Measurements from ENCODE around the gene CNTN4.
"Not testable (repeated sequence)": the region's sequence is repeated elsewhere in the genome, so short reads cannot be mapped to it uniquely, and the experiment has no call there.

Gene CNTN4

DNA sequence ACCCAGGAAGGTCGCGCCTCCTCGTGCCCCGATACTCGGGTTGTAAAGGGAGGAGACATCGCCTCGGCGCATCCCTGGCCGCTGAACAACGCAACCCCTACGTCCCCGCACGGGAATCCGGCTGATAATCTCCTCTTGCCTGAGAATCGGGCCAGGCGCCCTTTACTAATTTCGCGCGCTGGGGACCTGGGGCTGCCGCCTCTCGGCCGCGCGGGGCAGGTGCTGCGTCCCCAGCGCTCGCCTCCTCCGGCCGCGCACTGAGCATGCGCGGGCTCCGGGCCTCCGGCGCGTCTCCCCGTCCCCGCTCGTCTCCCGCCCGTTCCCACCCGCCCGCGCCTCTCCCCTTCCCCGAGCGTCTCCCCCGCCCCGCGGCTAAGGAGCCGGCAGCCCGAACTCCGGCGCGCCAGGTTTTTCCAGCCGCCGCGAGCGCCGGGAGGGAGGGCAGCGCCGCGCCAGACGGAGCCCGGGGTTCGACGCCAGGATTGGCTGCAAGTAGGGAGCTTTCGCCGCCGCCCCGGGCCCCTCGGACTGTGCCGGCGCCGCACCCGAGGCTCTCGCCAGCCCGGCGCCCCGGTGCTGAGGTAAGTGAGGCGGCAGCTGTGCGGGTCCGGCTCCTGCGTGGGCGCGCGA is at the start of gene CNTN4:
CNTN4 (plus strand) TSS at position 469 of the 630 bp plus-strand sequence.
- H3K27ac ChIP-seq: no peak within 1 kb of the TSS
- DNase-seq: no peak
- H3K36me3 ChIP-seq (replicated peaks): no peaks in the 10 kb centered on the region
- peak within 1 kb of the TSS; percentile 20 for H3K4me3 ChIP-seq (ENCODE audit: low read depth, low read length)
- TF ChIP-seq CTCF (IDR thresholded peaks at IDR 0.05; ENCODE audit: low read depth, low read length, missing control alignments): no peak
- H3K27me3 ChIP-seq (replicated peaks): peaks cover 20% of the 10 kb centered on the region
- in situ Hi-C loops (cut with HindIII; ENCODE audit: low pct_ligation_motif_present, low sequenced_read_pairs): no loop called here

- Histone ChIP-seq H3K4me3 (ENCODE audit: low read depth, low read length) (no peak overlapping the region), H3K36me3 (replicated peaks) (no peaks in the 10 kb centered on the region), H3K27me3 (replicated peaks) (no peaks in the 10 kb centered on the region), H3K27ac (no peak overlapping the region)
- no peak for TF ChIP-seq CTCF (IDR thresholded peaks at IDR 0.05; ENCODE audit: low read depth, low read length, missing control alignments)
- in situ Hi-C loops (cut with HindIII; ENCODE audit: low pct_ligation_motif_present, low sequenced_read_pairs): no loop called here
- no peak for DNase-seq
Measured at GRCh38 chr3:2061360-2061759, 37.3 kb upstream of the CNTN4 start.

- TF ChIP-seq CTCF (IDR thresholded peaks at IDR 0.05; ENCODE audit: low read depth, low read length, missing control alignments): no peak
- in situ Hi-C loops (cut with HindIII; ENCODE audit: low pct_ligation_motif_present, low sequenced_read_pairs): no loop called here
- no peaks in the 10 kb centered on the region for H3K27me3 ChIP-seq (replicated peaks)
- no peak for DNase-seq
- no peaks in the 10 kb centered on the region for H3K36me3 ChIP-seq (replicated peaks)
- H3K27ac ChIP-seq: no peak overlapping the region
- no peak overlapping the region for H3K4me3 ChIP-seq (ENCODE audit: low read depth, low read length)
Measured at GRCh38 chr3:2071531-2071930, 27.1 kb upstream of the CNTN4 start.

- in situ Hi-C loops (cut with HindIII; ENCODE audit: low pct_ligation_motif_present, low sequenced_read_pairs): no loop called here
- no peak for DNase-seq
Measured at GRCh38 chr3:2078821-2079220, 19.8 kb upstream of the CNTN4 start.

GRCh38 chr3:2082871-2083480 is 15.7 kb upstream of the CNTN4 start:
- in situ Hi-C loops (cut with HindIII; ENCODE audit: low pct_ligation_motif_present, low sequenced_read_pairs): no loop called here

More at GRCh38 chr3:2078821-2079220, 19.8 kb upstream of the CNTN4 start:
- Histone ChIP-seq H3K27ac (no peak overlapping the region), H3K36me3 (replicated peaks) (no peaks in the 10 kb centered on the region), H3K4me3 (ENCODE audit: low read depth, low read length) (no peak overlapping the region), H3K27me3 (replicated peaks) (no peaks in the 10 kb centered on the region)
- no peak for TF ChIP-seq CTCF (IDR thresholded peaks at IDR 0.05; ENCODE audit: low read depth, low read length, missing control alignments)

GRCh38 chr3:2083558-2083957 is 15.1 kb upstream of the CNTN4 start:
- H3K27me3 ChIP-seq (replicated peaks); H3K27ac ChIP-seq; H3K4me3 ChIP-seq (ENCODE audit: low read depth, low read length); H3K36me3 ChIP-seq (replicated peaks); in situ Hi-C loops (cut with HindIII; ENCODE audit: low pct_ligation_motif_present, low sequenced_read_pairs); DNase-seq: not testable (repeated sequence)

More at GRCh38 chr3:2082871-2083480, 15.7 kb upstream of the CNTN4 start:
- TF ChIP-seq CTCF (IDR thresholded peaks at IDR 0.05; ENCODE audit: low read depth, low read length, missing control alignments): no peak
- DNase-seq: no peak
- Histone ChIP-seq H3K27ac (no peak overlapping the region), H3K27me3 (replicated peaks) (no peaks in the 10 kb centered on the region), H3K36me3 (replicated peaks) (no peaks in the 10 kb centered on the region), H3K4me3 (ENCODE audit: low read depth, low read length) (no peak overlapping the region)

Data from brain microvascular endothelial cell (primary cell).